HepG2 (cell line): ENCODE data around the gene SIK2. TPM values are rescaled to one million over a fixed set of nuclear protein-coding genes. Genes with fewer than 3 reads are reported as not detected.

Experiments used
- MIER3 ChIP-seq: IDR thresholded peaks from 2 replicates; pipeline ENCODE4 v1.6.1; 2016; ENCODE audit warnings: missing compliant biosample characterization, borderline replicate concordance
- SOX13 ChIP-seq, 3 experiments: fragments of 450-650 bp in 1 of 3; sonication (generic) in 1 of 3; formaldehyde crosslinking in 1 of 3; IDR thresholded peaks in 2 of 3; conservative IDR thresholded peaks in 1 of 3; 2 replicates each; pipeline versions ENCODE4 v1.5.0 to v1.6.1; 2016 to 2020; ENCODE audit warnings: antibody characterized with exemption in 1 of 3, mild to moderate bottlenecking in 1 of 3, missing compliant biosample characterization in 1 of 3, missing genetic modification reagents in 1 of 3, moderate library complexity in 1 of 3
- ZFAT ChIP-seq: sonication (generic); formaldehyde crosslinking; conservative IDR thresholded peaks from 2 replicates; pipeline ENCODE4 v1.8.1; 2023; ENCODE audit warnings: missing genetic modification reagents, inconsistent platforms
- polyA plus RNA-seq, 8 experiments: library from polyadenylated mRNA; depleted of rRNA in 3 of 8; stranded (reverse) in 7 of 8; unstranded in 1 of 8; fragments of >200 nt; fragmentation: Illumina TruSeq in 4 of 8; extraction: Trizol in 4 of 8; gene quantifications; 2 replicates each; pipeline versions ENCODE4 v1.2.1 to v1.2.3, GENCODE V29; 2011 to 2016; ENCODE audit warnings: low read depth in 4 of 8, missing spikeins in 1 of 8, mixed read lengths in 1 of 8; ENCODE audit not compliant: insufficient read depth in 1 of 8
- total RNA-seq, 5 experiments: library from RNA; depleted of rRNA; stranded (reverse); fragments of >200 nt; fragmentation: Illumina TruSeq; extraction: Trizol; gene quantifications; 2 replicates each; pipeline ENCODE4 v1.2.3, GENCODE V29; 2016; ENCODE audit warnings: low read depth in 1 of 5

Gene SIK2
- total and polyA plus RNA-seq, 2 of the 13 experiments (the other 11 are each of a cell fraction or from before 2014, with no cell fraction given): 8.1 to 15.4 TPM

- TF ChIP-seq SOX13 (IDR thresholded peaks at IDR 0.05) (no peak), SOX13 (CRISPR knock-in tag; conservative IDR thresholded peaks at IDR 0.05 in 1 of 2, IDR thresholded peaks at IDR 0.05 in 1 of 2) (peak in 1 of 2 experiments; percentile 31; a peak in 1 of 4 replicates), MIER3 (CRISPR knock-in tag) (no peak), ZFAT (CRISPR knock-in tag) (no peak)
- TF ChIP-seq, all 625 proteins: peak for 11
These were observed 176.9 kb downstream of the SIK2 start (continued) for GRCh38 chr11:111779118-111779517.

Other genes with a start within 250 kb of the SIK2 start
- 1.8 and 1.9 TPM in 2 replicates for gene POU2AF1, start 223.2 kb upstream of the SIK2 start, total RNA-seq (2016; rRNA removed; fragmentation: Illumina TruSeq; extraction: Trizol)
- gene POU2AF1, start 223.2 kb upstream of the SIK2 start, polyA plus RNA-seq (2011; rRNA removed): 3.6 and 5.3 TPM in 2 replicates
- gene BTG4, start 90.1 kb upstream of the SIK2 start, total RNA-seq (2016; rRNA removed; fragmentation: Illumina TruSeq; extraction: Trizol): not detected in 2 replicates
- not detected in 2 replicates for gene BTG4, start 90.1 kb upstream of the SIK2 start, polyA plus RNA-seq (2011; rRNA removed)
- gene HOATZ, start 87.7 kb upstream of the SIK2 start, total RNA-seq (2016; rRNA removed; fragmentation: Illumina TruSeq; extraction: Trizol): not detected in 2 replicates
- gene HOATZ, start 87.7 kb upstream of the SIK2 start, polyA plus RNA-seq (2011; rRNA removed): not detected in 2 replicates
- not detected in 2 replicates for gene LAYN, start 61.7 kb upstream of the SIK2 start, total RNA-seq (2016; rRNA removed; fragmentation: Illumina TruSeq; extraction: Trizol)
- gene LAYN, start 61.7 kb upstream of the SIK2 start, polyA plus RNA-seq (2011; rRNA removed): 0.17 and 0.29 TPM in 2 replicates
- 56.8 and 93.9 TPM in 2 replicates for gene PPP2R1B, start 163.9 kb downstream of the SIK2 start, total RNA-seq (2016; rRNA removed; fragmentation: Illumina TruSeq; extraction: Trizol)
- 20.9 and 22.1 TPM in 2 replicates for gene PPP2R1B, start 163.9 kb downstream of the SIK2 start, polyA plus RNA-seq (2011; rRNA removed)